ENCODE measurements around the gene PRR22.

DNA sequence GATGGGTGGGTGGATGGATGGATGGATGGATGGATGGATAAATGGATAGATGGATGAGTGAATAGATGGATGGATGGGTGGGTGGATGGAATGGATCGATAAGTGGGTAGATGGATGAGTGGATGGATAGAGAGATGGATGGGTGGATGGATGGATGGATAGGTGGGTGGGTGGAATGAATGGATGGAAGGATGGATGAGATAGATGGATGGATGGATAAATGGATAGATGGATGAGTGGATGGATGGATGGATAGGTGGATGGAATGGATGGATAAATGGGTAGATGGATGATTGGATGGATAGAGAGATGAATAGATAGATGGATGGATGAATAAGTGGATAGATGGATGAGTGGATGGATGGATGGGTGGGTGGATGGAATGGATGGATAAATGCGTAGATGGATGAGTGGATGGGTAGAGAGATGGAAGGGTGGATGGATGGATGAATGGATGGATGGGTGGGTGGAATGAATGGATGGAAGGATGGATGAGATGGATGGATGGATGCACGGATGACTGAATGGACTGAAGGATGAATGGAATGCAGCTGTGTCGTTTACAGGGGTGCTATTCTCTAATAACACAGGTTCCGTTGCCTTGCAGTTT, 21.8 kb downstream of the PRR22 start:
- no peak for TF ChIP-seq CEBPB (IDR thresholded peaks at IDR 0.05)
- TF ChIP-seq CREB1 (IDR thresholded peaks at IDR 0.05; ENCODE audit: low read depth) = no peak
- TF ChIP-seq, protein P1, sequence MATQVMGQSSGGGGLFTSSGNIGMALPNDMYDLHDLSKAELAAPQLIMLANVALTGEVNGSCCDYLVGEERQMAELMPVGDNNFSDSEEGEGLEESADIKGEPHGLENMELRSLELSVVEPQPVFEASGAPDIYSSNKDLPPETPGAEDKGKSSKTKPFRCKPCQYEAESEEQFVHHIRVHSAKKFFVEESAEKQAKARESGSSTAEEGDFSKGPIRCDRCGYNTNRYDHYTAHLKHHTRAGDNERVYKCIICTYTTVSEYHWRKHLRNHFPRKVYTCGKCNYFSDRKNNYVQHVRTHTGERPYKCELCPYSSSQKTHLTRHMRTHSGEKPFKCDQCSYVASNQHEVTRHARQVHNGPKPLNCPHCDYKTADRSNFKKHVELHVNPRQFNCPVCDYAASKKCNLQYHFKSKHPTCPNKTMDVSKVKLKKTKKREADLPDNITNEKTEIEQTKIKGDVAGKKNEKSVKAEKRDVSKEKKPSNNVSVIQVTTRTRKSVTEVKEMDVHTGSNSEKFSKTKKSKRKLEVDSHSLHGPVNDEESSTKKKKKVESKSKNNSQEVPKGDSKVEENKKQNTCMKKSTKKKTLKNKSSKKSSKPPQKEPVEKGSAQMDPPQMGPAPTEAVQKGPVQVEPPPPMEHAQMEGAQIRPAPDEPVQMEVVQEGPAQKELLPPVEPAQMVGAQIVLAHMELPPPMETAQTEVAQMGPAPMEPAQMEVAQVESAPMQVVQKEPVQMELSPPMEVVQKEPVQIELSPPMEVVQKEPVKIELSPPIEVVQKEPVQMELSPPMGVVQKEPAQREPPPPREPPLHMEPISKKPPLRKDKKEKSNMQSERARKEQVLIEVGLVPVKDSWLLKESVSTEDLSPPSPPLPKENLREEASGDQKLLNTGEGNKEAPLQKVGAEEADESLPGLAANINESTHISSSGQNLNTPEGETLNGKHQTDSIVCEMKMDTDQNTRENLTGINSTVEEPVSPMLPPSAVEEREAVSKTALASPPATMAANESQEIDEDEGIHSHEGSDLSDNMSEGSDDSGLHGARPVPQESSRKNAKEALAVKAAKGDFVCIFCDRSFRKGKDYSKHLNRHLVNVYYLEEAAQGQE (IDR thresholded peaks at IDR 0.05; ENCODE audit: low read depth) = no peak
- TF ChIP-seq, protein P2, sequence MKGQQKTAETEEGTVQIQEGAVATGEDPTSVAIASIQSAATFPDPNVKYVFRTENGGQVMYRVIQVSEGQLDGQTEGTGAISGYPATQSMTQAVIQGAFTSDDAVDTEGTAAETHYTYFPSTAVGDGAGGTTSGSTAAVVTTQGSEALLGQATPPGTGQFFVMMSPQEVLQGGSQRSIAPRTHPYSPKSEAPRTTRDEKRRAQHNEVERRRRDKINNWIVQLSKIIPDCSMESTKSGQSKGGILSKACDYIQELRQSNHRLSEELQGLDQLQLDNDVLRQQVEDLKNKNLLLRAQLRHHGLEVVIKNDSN (IDR thresholded peaks at IDR 0.05) = no peak
- TF ChIP-seq, protein P3, sequence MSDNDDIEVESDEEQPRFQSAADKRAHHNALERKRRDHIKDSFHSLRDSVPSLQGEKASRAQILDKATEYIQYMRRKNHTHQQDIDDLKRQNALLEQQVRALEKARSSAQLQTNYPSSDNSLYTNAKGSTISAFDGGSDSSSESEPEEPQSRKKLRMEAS (IDR thresholded peaks at IDR 0.05) = no peak
- no peak for TF ChIP-seq TAF1 (IDR thresholded peaks at IDR 0.05; ENCODE audit: low read depth)
- TF ChIP-seq EP300 (IDR thresholded peaks at IDR 0.05; ENCODE audit: borderline replicate concordance) = no peak

Data from Ishikawa (cell line).